ENCODE measurements around the gene IGFBP4.

Gene IGFBP4

GRCh38 chr17:40493697-40494096 lies 50.4 kb downstream of the IGFBP4 start:
- DNase-seq = no peak

GRCh38 chr17:40495140-40495539 lies 51.9 kb downstream of the IGFBP4 start:
- no peak for DNase-seq

GRCh38 chr17:40496170-40496569 lies 52.9 kb downstream of the IGFBP4 start:
- DNase-seq = no peak

GRCh38 chr17:40496634-40497420 lies 53.6 kb downstream of the IGFBP4 start:
- DNase-seq = no peak

- no peak for DNase-seq
Observed at GRCh38 chr17:40497695-40498094, 54.4 kb downstream of the IGFBP4 start.

GRCh38 chr17:40498281-40499084 lies 55.2 kb downstream of the IGFBP4 start:
- no peak for DNase-seq

- no peak for DNase-seq
Observed at GRCh38 chr17:40499551-40500189, 56.4 kb downstream of the IGFBP4 start.

GRCh38 chr17:40500190-40500589 lies 56.9 kb downstream of the IGFBP4 start:
- no peak for DNase-seq

- DNase-seq = no peak
Observed at GRCh38 chr17:40500709-40501108, 57.5 kb downstream of the IGFBP4 start.

- no peak for DNase-seq
Observed at GRCh38 chr17:40501499-40501911, 58.3 kb downstream of the IGFBP4 start, which contains the start of gene TNS4. Gene TNS4, minus strand, starts transcription at chr17:40501623. Its CDS starts 5,198 bp downstream, at chr17:40496425.

GRCh38 chr17:40502716-40503115 lies 59.5 kb downstream of the IGFBP4 start:
- DNase-seq = no peak

- no peak for DNase-seq
Observed at GRCh38 chr17:40503154-40503553, 59.9 kb downstream of the IGFBP4 start.

- no peak for DNase-seq
Observed at GRCh38 chr17:40506786-40507185, 63.5 kb downstream of the IGFBP4 start.

Data from stimulated activated CD4-positive, alpha-beta T cell treated with anti-CD3 and anti-CD28 coated beads, Interleukin-2, amount 100 ng/mL, for 24 hours (primary cell).